Esophagus squamous epithelium (tissue), 4 donors: ENCODE results near the gene PSG6.
"Not testable (repeated sequence)": the region's sequence is repeated elsewhere in the genome, so short reads cannot be mapped to it uniquely, and the experiment has no call there.

Experiments
- POLR2A ChIP-seq, 4 donors: fragments of 450-650 bp; IDR thresholded peaks; one replicate each; pipeline ENCODE4 v1.6.1; 2017; ENCODE audit warnings: antibody characterized with exemption in 4 of 4, mild to moderate bottlenecking in 4 of 4, moderate library complexity in 3 of 4
- TF ChIP-seq, protein P1 (sequence below), 6 experiments: fragments of 450-650 bp in 4 of 6; fragments of 200-600 bp in 2 of 6; sonication (generic) in 2 of 6; IDR thresholded peaks; one replicate each; pipeline ENCODE4 v1.5.1; 2016 to 2019; ENCODE audit warnings: antibody characterized with exemption in 6 of 6, mild to moderate bottlenecking in 4 of 6, moderate library complexity in 4 of 6

DNA sequence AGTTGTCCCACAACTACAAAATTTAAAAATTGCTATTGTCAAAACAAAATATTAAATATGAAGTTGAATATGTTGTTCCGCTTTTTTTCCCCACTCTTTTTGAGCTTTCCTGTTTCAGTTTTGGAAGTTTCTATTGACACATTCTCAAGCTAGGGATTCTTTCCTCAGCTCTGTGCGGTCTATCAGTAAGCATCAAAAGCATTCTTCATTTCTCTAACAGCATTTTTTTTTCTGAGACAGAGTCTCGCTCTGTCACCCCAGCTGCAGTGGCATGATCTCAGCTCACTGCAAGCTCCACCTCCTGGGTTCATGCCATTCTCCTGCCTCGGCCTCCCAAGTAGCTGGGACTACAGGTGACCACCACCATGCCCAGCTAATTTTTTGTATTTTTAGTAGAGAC lies 4.8 kb downstream of the PSG6 start:
- TF ChIP-seq, protein P1, sequence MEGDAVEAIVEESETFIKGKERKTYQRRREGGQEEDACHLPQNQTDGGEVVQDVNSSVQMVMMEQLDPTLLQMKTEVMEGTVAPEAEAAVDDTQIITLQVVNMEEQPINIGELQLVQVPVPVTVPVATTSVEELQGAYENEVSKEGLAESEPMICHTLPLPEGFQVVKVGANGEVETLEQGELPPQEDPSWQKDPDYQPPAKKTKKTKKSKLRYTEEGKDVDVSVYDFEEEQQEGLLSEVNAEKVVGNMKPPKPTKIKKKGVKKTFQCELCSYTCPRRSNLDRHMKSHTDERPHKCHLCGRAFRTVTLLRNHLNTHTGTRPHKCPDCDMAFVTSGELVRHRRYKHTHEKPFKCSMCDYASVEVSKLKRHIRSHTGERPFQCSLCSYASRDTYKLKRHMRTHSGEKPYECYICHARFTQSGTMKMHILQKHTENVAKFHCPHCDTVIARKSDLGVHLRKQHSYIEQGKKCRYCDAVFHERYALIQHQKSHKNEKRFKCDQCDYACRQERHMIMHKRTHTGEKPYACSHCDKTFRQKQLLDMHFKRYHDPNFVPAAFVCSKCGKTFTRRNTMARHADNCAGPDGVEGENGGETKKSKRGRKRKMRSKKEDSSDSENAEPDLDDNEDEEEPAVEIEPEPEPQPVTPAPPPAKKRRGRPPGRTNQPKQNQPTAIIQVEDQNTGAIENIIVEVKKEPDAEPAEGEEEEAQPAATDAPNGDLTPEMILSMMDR (IDR thresholded peaks at IDR 0.05) = not testable (repeated sequence)
- not testable (repeated sequence) for TF ChIP-seq POLR2A (IDR thresholded peaks at IDR 0.05)
